ENCODE results near the gene GAB2.

GAB2 gene

GRCh38 chr11:78400702-78401101 is 16.9 kb downstream of the GAB2 start:
- in situ Hi-C loops (cut with MboI; ENCODE audit: low sequenced_read_pairs), result no loop called here

- in situ Hi-C loops (cut with MboI; ENCODE audit: low sequenced_read_pairs), result no loop called here
Measured at GRCh38 chr11:78400116-78400515, 17.5 kb downstream of the GAB2 start.

DNA sequence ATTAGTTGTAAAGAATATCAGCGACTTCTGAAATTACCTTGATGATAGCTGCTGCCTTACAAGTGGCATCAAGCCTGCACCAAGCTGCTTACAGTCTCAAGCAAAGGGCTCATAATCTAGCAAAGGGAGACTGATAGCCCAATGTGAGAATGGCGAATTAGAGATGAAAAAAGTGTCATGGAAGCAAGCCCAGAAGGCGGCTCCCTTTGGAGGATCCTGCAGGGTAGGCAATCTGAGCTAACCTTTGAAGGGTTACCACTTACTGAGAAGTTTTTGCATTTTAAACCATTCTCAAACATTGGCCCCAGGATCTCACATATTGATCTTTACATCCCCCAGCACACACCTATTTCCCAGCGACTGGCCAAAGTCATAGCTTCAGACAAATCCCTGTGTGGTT is 18.5 kb downstream of the GAB2 start:
- in situ Hi-C loops (cut with MboI; ENCODE audit: low sequenced_read_pairs), result no loop called here

DNA sequence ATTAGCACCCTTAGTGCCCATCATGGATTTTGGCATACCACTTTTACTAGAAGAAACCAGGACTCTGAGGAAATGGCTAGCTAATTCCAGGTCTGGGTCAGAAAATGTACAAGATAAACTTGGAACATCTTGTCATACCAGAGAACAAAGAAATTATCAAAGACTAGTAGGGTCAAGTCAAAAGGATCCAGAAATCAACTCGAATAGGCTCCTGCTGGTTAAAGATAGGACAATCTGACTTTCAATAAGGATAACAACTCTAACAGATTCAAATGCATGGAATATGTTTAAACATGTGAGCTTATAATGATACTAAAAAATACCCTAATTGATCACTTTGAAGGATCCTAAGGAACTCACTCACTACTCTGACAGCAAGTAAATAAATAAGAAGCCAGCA is 18.9 kb downstream of the GAB2 start:
- in situ Hi-C loops (cut with MboI; ENCODE audit: low sequenced_read_pairs), result no loop called here

- in situ Hi-C loops (cut with MboI; ENCODE audit: low sequenced_read_pairs), result no loop called here
Measured at GRCh38 chr11:78397398-78397797, 20.2 kb downstream of the GAB2 start.

GRCh38 chr11:78395597-78395996 is 22.0 kb downstream of the GAB2 start:
- in situ Hi-C loops (cut with MboI; ENCODE audit: low sequenced_read_pairs), result no loop called here

- in situ Hi-C loops (cut with MboI; ENCODE audit: low sequenced_read_pairs), result no loop called here
Measured at GRCh38 chr11:78392854-78393253, 24.8 kb downstream of the GAB2 start.

DNA sequence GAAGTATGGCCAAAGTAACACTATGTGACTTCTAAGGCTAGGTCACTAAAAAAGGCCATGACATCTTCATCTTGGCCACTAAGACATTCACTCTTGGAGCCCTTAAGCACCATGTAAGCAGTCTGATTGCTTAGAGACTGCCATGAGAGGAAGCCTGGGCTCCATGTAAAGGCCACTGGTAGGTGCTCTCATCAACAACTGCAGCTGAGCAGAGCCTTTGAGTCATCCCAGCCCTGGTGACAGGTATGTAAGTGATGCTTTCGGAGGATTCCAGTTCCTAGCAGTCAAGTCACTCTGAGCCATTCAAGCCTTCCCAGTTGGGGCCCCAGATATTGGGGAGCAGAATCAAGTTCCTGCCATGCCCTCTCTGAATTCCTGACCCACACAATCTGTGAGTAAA is 26.2 kb downstream of the GAB2 start:
- in situ Hi-C loops (cut with MboI; ENCODE audit: low sequenced_read_pairs), result no loop called here

GRCh38 chr11:78390809-78391208 is 26.8 kb downstream of the GAB2 start:
- in situ Hi-C loops (cut with MboI; ENCODE audit: low sequenced_read_pairs), result no loop called here

DNA sequence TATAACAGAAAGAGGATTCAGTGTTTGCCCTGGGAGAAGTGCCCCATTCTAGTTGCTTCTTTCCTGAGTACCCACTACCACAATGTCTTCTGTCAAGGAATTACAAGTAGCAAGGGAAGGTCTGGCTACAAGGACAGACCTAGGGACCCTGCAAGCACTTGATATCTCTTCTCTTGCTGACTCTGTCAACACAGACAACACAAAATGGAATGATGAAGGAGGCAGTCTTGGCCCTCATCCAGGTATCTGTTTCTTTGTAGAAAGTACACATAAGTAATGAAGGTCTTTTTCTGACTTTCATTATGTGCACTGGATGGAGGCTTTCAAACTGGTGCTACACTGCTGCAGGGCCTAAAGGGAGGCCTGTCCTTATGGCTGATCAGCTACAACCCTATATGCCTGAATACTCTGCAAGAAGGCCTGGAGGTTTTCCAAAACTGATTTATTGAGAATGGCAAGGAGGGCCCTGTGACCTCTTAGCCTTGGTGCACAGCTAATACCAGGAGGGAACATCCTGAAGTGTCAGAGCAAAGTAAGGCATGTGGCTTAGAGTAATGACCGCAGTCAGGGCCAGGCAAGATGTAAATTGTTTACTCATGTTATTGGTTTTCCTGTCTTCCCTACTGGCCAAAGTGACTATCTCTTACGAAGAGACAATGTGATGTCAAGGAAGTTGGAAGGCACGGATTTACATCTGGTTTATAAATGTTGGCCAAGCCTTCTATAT is 31.2 kb downstream of the GAB2 start:
- in situ Hi-C loops (cut with MboI; ENCODE audit: low sequenced_read_pairs), result no loop called here

- in situ Hi-C loops (cut with MboI; ENCODE audit: low sequenced_read_pairs), result no loop called here
Measured at GRCh38 chr11:78385205-78385604, 32.4 kb downstream of the GAB2 start.

GRCh38 chr11:78384231-78384630 is 33.4 kb downstream of the GAB2 start:
- in situ Hi-C loops (cut with MboI; ENCODE audit: low sequenced_read_pairs), result no loop called here

DNA sequence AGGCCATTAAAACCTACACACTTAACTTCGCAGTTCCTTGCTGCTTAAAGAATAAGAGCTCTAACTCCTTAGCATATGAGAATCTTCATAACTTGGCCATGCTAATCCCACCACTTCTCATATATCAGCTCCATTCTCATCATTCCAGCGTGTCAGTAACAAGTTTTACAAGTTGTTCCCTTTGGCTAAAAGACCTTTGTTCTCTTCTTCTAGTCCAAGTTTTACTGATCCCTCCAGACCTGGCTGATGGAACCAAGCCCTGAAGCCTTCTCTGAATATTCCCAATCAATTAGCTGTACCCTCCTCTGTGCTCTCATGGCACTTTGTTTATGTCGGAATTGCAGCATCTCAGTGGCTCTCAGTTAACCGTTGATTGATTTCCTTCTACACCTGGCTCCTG is 35.8 kb downstream of the GAB2 start:
- in situ Hi-C loops (cut with MboI; ENCODE audit: low sequenced_read_pairs), result no loop called here

GRCh38 chr11:78380615-78381051 is 37.0 kb downstream of the GAB2 start:
- in situ Hi-C loops (cut with MboI; ENCODE audit: low sequenced_read_pairs), result no loop called here

DNA sequence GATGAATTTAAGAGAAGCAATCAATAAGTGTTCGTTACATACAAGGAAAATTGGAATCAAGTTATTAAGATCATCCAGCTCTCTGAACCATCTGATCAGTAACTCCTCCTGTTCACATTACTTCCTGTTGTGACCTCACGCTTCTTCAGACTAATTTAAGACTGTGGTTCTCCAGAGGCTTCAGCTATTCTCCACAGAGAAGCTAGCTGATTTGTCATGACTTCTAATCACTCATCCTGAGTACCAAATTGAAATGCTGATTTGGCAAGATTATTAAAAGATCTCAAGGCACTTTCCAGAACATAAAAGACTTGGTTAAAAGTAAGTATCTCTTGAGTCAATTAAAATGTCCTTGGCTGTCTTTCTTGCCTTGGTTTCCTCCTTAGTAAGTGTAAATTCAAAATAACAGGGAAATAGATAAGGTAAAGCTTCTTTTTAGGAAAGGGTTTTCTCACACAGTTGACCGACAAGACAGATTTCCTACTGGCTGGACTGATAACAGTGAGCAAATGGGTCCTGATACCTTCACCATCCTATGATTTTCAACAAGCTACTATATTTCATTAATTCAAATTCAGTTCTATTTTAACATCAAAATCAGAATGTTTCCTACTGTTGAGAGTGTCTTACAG is 38.5 kb downstream of the GAB2 start:
- in situ Hi-C loops (cut with MboI; ENCODE audit: low sequenced_read_pairs), result no loop called here

DNA sequence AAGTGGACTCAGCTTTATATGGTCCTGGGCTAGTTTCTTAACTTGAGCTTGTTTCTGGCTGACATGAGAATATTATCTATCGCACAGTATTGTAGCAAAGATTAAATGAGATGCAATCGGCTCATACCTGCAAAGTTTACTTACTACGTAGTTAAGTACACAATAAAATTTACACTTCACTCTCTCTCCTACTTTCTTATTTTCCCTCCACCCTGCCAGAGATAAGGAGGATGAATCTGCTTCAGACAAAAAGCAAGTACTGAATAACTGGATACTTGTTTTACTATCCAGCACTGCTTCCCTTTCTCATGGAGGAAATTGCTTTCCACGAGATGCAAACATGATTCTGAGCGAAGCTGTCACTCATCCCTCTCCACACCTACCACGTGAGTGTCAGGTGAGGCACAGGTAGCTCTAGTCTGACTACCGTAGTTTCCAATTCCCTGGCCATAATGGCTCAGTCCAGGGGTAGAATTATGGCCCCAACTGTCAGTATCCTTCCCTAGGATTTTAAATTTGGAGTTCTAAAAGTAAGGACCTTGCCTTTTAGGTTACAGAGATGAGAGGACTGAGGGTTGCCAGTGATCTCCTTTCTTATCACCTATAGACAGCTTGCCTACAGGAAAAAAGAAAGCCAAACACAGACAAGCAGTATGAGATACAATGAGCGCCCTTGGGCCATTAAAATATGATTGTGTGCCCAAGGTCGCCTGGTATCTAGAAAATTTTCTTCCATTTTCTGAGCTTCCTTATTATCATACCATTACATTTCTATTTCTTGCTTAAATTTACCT is 39.8 kb downstream of the GAB2 start:
- in situ Hi-C loops (cut with MboI; ENCODE audit: low sequenced_read_pairs), result no loop called here

GRCh38 chr11:78376858-78377257 is 40.8 kb downstream of the GAB2 start:
- in situ Hi-C loops (cut with MboI; ENCODE audit: low sequenced_read_pairs), result no loop called here

GRCh38 chr11:78374917-78375316 is 42.7 kb downstream of the GAB2 start:
- in situ Hi-C loops (cut with MboI; ENCODE audit: low sequenced_read_pairs), result no loop called here

DNA sequence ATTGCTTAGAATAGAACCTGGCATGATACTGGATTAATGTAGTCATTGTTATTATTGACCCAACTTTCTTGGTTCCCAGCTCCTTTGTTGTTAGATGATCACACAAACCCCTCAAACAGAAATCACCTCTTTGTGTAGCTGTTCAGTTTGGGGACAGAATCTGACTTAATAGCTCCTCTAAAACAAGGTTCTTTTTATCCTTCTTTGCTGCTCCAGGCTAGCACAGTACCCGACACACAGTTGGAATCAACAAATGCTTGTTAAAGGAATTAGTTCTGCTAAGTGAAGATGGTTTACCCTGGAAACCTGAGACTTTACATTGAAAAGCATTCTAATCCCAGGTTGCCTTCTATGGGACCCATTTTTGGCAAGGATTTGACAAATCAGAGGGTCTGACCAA is 43.9 kb downstream of the GAB2 start:
- in situ Hi-C loops (cut with MboI; ENCODE audit: low sequenced_read_pairs), result no loop called here

DNA sequence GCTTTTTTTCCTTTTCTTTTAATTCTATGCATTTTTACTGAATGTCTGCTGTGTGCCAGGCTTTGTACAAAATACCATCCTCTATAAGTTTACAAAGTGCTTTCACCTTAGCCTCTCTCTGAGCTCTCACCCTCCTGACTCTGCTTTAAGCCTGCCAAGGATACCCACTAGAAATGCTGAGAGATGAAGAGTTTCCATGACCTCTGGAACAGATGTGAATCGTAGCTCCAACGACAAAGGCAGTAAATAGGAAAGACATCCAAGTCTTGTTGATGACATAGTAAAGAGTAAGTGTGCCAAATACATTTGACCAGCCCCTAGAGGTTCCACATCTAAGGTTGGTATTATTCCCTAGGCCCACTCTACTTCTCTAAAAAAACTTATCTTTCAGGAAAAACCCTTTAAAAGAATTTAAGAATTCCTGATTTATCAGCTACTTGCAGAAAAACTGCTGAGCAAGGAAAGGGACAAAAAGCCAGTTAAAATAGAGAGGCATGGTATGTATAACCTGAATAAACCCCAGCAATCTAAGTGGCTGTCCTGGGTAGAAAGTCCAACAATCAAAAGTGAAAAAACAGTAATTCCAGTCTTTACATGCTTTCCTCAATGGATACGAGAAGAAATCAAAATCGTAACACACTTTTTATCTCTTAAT is 45.4 kb downstream of the GAB2 start:
- in situ Hi-C loops (cut with MboI; ENCODE audit: low sequenced_read_pairs), result no loop called here

- in situ Hi-C loops (cut with MboI; ENCODE audit: low sequenced_read_pairs), result no loop called here
Measured at GRCh38 chr11:78371221-78371891, 46.3 kb downstream of the GAB2 start.
